ENCODE results near the gene DVL2. TPM values are rescaled to one million over a fixed set of nuclear protein-coding genes. Genes with fewer than 3 reads are reported as not detected.

Gene DVL2
- total RNA-seq, 1 donor from 2014 or later = 46.4 TPM

DNA sequence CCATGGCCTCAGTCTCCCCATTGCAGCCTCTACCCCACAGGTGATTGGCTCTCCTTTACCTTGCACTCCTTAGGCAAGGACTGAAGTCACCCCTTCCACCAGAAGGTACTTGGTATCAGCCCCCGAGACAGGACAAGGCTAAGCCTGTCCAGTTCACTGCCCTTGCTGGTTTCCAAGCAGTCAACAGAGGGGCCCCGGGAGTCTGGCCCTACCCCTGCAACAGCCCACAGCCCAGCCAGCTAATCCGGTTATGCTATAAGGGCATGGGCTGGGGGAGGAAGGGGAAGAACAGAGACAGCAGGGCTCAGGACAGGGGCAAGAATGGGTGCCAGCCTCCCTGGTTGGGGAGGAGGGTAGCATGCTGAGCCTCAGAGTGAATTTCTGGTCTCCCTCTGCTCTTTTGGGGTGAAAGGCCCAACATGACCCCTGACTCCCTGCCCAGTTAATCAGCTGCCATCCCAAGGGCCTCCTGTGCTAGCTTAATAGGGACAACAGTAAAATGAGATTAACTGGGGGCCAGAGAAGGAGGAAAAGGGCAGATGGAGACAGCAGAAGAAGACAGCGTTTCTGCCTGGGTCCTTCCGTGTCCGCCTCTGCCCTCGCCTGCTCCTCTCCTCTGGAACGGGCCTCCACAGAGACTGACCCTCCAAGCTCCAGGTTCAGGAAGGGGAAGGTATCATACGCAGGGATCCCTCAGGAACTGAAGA is 25.4 kb downstream of the DVL2 start:
- no peak for DNase-seq
- TF ChIP-seq, protein P1, sequence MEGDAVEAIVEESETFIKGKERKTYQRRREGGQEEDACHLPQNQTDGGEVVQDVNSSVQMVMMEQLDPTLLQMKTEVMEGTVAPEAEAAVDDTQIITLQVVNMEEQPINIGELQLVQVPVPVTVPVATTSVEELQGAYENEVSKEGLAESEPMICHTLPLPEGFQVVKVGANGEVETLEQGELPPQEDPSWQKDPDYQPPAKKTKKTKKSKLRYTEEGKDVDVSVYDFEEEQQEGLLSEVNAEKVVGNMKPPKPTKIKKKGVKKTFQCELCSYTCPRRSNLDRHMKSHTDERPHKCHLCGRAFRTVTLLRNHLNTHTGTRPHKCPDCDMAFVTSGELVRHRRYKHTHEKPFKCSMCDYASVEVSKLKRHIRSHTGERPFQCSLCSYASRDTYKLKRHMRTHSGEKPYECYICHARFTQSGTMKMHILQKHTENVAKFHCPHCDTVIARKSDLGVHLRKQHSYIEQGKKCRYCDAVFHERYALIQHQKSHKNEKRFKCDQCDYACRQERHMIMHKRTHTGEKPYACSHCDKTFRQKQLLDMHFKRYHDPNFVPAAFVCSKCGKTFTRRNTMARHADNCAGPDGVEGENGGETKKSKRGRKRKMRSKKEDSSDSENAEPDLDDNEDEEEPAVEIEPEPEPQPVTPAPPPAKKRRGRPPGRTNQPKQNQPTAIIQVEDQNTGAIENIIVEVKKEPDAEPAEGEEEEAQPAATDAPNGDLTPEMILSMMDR (IDR thresholded peaks at IDR 0.05) = no peak
- intact Hi-C loops (cut with DNase I) = no loop called here

DNA sequence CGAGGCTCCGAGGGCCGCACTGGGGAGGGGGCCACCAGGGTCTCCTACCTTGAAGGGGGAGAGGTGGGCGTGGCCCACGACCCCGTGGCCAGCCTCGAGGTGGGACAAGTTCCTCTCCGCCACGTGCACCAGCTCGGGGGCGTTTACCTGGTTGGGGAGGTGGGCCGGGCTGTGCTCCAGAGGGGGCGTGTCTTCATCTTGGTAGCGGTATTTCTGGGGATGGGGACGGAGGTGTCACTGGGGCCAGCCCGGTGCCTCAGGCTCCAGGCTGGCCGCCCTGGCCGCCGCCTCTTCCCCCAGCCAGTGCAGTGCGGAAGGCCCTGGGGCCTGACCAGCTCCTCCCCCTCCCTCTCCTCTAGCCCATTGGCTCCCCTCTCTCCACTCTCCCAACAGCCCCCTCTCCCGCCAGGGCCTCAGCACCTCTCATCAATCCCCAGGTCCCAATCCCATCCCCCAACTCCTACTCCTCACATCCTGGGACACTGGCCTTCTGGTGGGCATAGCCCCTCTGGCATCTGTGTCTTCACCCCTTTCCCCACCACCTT is 26.2 kb downstream of the DVL2 start:
- TF ChIP-seq, protein P1 (IDR thresholded peaks at IDR 0.05) = no peak
- DNase-seq = no peak
- H3K27me3 ChIP-seq (ENCODE audit: low read depth) = no peaks in the 10 kb centered on the region
- peaks cover 4% of the 10 kb centered on the region for H3K4me1 ChIP-seq
- no peak overlapping the region for H3K27ac ChIP-seq
- ATAC-seq = no peak
- no peak overlapping the region for H3K4me3 ChIP-seq
- H3K36me3 ChIP-seq = peaks cover 9% of the 10 kb centered on the region
- no peaks in the 10 kb centered on the region for H3K9me3 ChIP-seq
- intact Hi-C loops (cut with DNase I) = no loop called here

More for the DNA sequence above, 25.4 kb downstream of the DVL2 start:
- no peaks in the 10 kb centered on the region for H3K27me3 ChIP-seq (ENCODE audit: low read depth)
- no peak overlapping the region for H3K4me3 ChIP-seq
- H3K9me3 ChIP-seq = no peaks in the 10 kb centered on the region
- peaks cover 1% of the 10 kb centered on the region for H3K36me3 ChIP-seq
- H3K27ac ChIP-seq = no peak overlapping the region
- peaks cover 11% of the 10 kb centered on the region for H3K4me1 ChIP-seq
- ATAC-seq = no peak

DNA sequence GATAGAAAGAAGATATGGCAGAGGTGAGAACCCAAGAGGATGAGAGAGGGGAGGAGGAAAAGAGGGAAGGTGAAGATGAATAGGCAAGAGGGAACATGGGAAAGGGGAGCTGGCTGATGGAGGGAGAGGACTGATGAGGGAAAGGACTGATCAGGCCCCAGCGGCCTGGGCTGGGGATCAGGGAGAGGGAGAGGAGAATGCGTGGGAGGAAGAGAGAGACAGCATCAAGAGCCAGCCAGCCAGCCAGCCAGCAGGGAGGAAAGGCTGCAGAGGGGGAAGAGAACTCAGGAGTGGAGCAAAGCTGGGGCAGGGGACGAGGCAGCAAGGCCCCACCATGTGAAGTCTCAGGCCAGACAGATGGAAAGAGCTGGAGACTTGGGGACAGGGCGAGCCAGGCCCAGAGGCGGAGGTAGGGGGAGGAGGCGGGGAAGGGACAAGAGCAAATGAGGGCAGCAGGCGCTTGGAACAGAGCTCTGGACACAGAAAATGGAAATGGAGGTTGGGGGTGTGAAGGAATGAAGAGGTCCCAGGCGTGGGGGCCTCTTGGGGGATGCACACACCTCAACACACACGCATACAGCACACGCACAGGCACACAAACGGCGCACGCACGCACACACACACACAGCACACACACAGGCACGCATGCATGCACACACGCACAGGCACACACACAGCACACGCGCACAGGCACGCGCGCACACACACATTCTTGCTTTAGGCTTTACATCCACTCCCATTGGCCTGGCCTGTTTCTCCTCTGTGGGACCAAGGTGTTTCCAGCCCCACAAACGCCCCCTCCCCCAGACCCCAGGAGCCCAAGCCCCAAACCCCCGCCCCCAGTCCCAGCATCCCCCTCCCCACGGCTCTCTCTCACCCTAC is 27.0 kb downstream of the DVL2 start:
- Histone ChIP-seq H3K36me3 (peaks cover 17% of the 10 kb centered on the region), H3K4me1 (peaks cover 4% of the 10 kb centered on the region), H3K9me3 (no peaks in the 10 kb centered on the region), H3K4me3 (no peak overlapping the region), H3K27ac (no peak overlapping the region), H3K27me3 (ENCODE audit: low read depth) (no peaks in the 10 kb centered on the region)
- TF ChIP-seq, protein P1 (IDR thresholded peaks at IDR 0.05) = no peak
- DNase-seq (no peak), ATAC-seq (no peak)
- intact Hi-C loops (cut with DNase I) = no loop called here

GRCh38 chr17:7205561-7205960 is 28.8 kb downstream of the DVL2 start:
- no peak for ATAC-seq
- Histone ChIP-seq H3K36me3 (peaks cover 32% of the 10 kb centered on the region), H3K4me3 (peak overlapping the region; percentile 54), H3K4me1 (peaks cover 4% of the 10 kb centered on the region), H3K27ac (peak overlapping the region; percentile 31), H3K27me3 (ENCODE audit: low read depth) (no peaks in the 10 kb centered on the region), H3K9me3 (no peaks in the 10 kb centered on the region)
- TF ChIP-seq, protein P1 (IDR thresholded peaks at IDR 0.05) = no peak
- intact Hi-C loops (cut with DNase I) = no loop called here
- no peak for DNase-seq

- DNase-seq (peak; percentile 91), ATAC-seq (peak; percentile 91 to 92)
- intact Hi-C loops (cut with DNase I) = no loop called here
- H3K4me3 ChIP-seq = peak overlapping the region; percentile 54
- H3K9me3 ChIP-seq = no peaks in the 10 kb centered on the region
- no peaks in the 10 kb centered on the region for H3K27me3 ChIP-seq (ENCODE audit: low read depth)
- TF ChIP-seq, protein P1 (IDR thresholded peaks at IDR 0.05) = no peak
- peaks cover 37% of the 10 kb centered on the region for H3K36me3 ChIP-seq
- H3K27ac ChIP-seq = peak overlapping the region; percentile 31
- H3K4me1 ChIP-seq = peaks cover 4% of the 10 kb centered on the region
Measured at GRCh38 chr17:7204828-7205461, 29.4 kb downstream of the DVL2 start.
